ENCODE measurements around the gene TMEM200A.

The TMEM200A gene

GRCh38 chr6:130389142-130389541, 23.3 kb downstream of the TMEM200A start:
- no peak overlapping the region for H3K27ac ChIP-seq
- TF ChIP-seq CTCF (conservative IDR thresholded peaks at IDR 0.05): no peak

- H3K27ac ChIP-seq: no peak overlapping the region
- no peak for TF ChIP-seq CTCF (conservative IDR thresholded peaks at IDR 0.05)
Observed at GRCh38 chr6:130390890-130391289, 25.1 kb downstream of the TMEM200A start.

GRCh38 chr6:130393306-130393705, 27.5 kb downstream of the TMEM200A start:
- TF ChIP-seq CTCF (conservative IDR thresholded peaks at IDR 0.05): no peak
- no peak overlapping the region for H3K27ac ChIP-seq

- TF ChIP-seq CTCF (conservative IDR thresholded peaks at IDR 0.05): no peak
- no peak overlapping the region for H3K27ac ChIP-seq
Observed at GRCh38 chr6:130394246-130394645, 28.4 kb downstream of the TMEM200A start.

- H3K27ac ChIP-seq: no peak overlapping the region
- no peak for TF ChIP-seq CTCF (conservative IDR thresholded peaks at IDR 0.05)
Observed at GRCh38 chr6:130395164-130395563, 29.3 kb downstream of the TMEM200A start.

GRCh38 chr6:130396722-130397121, 30.9 kb downstream of the TMEM200A start:
- no peak overlapping the region for H3K27ac ChIP-seq
- no peak for TF ChIP-seq CTCF (conservative IDR thresholded peaks at IDR 0.05)

- H3K27ac ChIP-seq: no peak overlapping the region
- TF ChIP-seq CTCF (conservative IDR thresholded peaks at IDR 0.05): no peak
Observed at GRCh38 chr6:130405549-130405948, 39.7 kb downstream of the TMEM200A start.

GRCh38 chr6:130407032-130407431, 41.2 kb downstream of the TMEM200A start:
- no peak for TF ChIP-seq CTCF (conservative IDR thresholded peaks at IDR 0.05)
- H3K27ac ChIP-seq: no peak overlapping the region

Data from VCaP (cell line).